Measurements from ENCODE around the gene PTPRN.
"Not testable (repeated sequence)": the region's sequence is repeated elsewhere in the genome, so short reads cannot be mapped to it uniquely, and the experiment has no call there.

PTPRN gene

DNA sequence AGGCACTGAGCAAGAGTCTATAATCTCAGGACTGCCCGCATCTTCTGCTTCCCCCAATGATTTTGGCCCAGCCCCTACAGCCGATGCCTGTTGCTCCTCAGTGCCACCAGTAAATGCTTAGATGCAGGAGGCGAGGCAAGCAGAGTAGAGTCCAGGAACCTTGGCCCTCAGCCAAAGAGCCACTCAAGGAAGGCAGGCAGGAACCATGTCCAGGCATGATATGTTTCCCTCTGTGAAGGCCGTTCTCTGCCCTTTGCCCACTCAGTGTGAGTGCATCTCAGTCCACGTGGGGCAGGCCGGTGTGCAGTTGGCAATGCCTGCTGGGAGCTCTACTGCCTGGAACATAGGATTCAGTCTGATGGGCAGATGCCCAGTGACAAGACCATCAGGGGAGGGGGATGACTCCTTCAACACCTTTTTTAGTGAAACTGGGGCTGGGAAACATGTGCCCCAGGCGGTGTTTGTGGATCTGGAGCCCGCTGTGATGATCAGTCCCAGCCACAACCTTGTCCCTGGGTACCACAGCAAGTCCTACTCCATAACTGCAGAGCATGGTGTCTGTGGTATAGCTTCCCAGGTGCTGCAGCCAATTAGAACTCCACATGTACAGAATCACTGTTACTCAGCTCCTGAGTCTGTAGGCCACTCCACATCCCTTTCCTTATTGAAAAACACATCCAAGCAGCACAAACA, 39.7 kb downstream of the PTPRN start:
- ChIA-PET POLR2A (no interaction called here), CTCF (interaction anchor here (1.2 to 2.3 kb wide), 5 partner anchors 9 to 25 kb away, joined by 3 to 8 read pairs (median 6); partner anchors contain the start of gene DNAJB2)
- no peak for DNase-seq (ENCODE audit: extremely low spot score)
- TF ChIP-seq, protein P1, sequence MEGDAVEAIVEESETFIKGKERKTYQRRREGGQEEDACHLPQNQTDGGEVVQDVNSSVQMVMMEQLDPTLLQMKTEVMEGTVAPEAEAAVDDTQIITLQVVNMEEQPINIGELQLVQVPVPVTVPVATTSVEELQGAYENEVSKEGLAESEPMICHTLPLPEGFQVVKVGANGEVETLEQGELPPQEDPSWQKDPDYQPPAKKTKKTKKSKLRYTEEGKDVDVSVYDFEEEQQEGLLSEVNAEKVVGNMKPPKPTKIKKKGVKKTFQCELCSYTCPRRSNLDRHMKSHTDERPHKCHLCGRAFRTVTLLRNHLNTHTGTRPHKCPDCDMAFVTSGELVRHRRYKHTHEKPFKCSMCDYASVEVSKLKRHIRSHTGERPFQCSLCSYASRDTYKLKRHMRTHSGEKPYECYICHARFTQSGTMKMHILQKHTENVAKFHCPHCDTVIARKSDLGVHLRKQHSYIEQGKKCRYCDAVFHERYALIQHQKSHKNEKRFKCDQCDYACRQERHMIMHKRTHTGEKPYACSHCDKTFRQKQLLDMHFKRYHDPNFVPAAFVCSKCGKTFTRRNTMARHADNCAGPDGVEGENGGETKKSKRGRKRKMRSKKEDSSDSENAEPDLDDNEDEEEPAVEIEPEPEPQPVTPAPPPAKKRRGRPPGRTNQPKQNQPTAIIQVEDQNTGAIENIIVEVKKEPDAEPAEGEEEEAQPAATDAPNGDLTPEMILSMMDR (IDR thresholded peaks at IDR 0.05; ENCODE audit: control extremely low read depth, extremely low read depth, low read depth, missing control alignments), result no peak

DNA sequence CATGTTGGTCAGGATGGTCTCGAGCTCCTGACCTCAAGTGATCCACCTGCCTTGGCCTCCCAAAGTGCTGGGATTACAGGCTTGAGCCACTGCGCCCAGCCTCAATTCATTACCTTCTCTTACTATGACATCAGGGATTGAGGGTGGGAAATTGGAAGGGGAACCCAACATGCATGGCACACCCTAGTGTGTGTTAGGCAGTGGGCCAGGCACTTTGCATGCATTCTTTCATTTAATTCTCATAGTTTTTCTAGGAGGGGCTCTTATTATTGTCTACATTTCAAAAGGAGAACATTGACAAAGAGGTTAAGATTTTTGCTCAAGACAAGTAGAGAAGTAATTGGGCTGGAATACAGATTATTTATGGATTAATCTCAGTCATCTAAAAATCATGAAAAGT, 40.9 kb downstream of the PTPRN start:
- POLR2A ChIA-PET, result no interaction called here
- TF ChIP-seq, protein P1 (IDR thresholded peaks at IDR 0.05; ENCODE audit: control extremely low read depth, extremely low read depth, low read depth, missing control alignments), result no peak
- no peak for DNase-seq (ENCODE audit: extremely low spot score)
- CTCF ChIA-PET, result interaction anchor here (2.0 to 12.8 kb wide), 3 partner anchors 8 to 27 kb away, joined by 8 to 114 read pairs (median 8); partner anchors contain the start of gene DNAJB2

DNA sequence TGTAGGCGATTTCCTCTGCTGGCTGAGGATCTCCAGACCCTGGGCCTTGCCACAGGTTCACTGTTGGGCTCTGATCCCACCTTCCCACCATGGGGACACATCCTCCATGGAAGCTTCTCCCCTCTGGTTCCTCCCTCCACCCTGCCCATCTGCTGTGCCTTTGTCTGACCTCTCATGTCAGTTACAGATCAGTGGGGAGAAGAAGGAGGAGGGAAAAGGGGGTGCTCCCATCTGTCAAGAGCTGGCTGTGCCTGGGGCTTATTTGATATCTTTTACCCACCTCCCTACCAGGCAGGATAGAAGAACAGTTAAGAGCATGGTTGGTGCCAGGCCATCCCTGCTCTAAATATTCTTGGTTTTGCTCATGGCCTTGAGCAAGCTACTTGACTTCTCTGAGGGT, 42.3 kb downstream of the PTPRN start:
- ChIA-PET CTCF (interaction anchor here (1.1 to 12.8 kb wide), 7 partner anchors 9 to 108 kb away, joined by 3 to 114 read pairs (median 4); partner anchors contain the start of genes DNAJB2 and TUBA4B), POLR2A (no interaction called here)
- TF ChIP-seq, protein P1 (IDR thresholded peaks at IDR 0.05; ENCODE audit: control extremely low read depth, extremely low read depth, low read depth, missing control alignments), result no peak
- DNase-seq (ENCODE audit: extremely low spot score), result no peak

DNA sequence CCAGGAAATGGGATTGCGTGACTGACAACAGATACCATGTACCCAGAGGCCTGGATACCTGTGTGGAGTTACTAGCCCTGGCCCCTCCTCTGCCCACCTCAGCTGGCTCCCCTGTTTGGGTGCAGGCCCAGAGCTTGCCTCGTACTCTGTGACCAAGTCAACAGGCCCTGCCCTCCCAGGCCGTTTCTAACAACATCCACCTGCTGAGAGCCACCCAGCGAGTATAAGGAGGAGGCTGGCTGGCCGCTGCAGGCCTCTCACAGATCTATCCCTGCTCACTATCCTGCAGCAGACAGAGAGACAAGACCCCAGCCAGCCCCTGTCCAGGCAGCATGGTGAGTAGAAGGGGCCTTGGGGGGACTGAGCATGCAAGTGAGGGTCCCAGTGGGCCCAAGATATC, 43.0 kb downstream of the PTPRN start:
- ChIA-PET POLR2A (no interaction called here), CTCF (interaction anchor here (1.1 to 12.8 kb wide), 7 partner anchors 8 to 107 kb away, joined by 3 to 114 read pairs (median 4); partner anchors contain the start of genes DNAJB2 and TUBA4B)
- TF ChIP-seq, protein P1 (IDR thresholded peaks at IDR 0.05; ENCODE audit: control extremely low read depth, extremely low read depth, low read depth, missing control alignments), result no peak
- no peak for DNase-seq (ENCODE audit: extremely low spot score)

DNA sequence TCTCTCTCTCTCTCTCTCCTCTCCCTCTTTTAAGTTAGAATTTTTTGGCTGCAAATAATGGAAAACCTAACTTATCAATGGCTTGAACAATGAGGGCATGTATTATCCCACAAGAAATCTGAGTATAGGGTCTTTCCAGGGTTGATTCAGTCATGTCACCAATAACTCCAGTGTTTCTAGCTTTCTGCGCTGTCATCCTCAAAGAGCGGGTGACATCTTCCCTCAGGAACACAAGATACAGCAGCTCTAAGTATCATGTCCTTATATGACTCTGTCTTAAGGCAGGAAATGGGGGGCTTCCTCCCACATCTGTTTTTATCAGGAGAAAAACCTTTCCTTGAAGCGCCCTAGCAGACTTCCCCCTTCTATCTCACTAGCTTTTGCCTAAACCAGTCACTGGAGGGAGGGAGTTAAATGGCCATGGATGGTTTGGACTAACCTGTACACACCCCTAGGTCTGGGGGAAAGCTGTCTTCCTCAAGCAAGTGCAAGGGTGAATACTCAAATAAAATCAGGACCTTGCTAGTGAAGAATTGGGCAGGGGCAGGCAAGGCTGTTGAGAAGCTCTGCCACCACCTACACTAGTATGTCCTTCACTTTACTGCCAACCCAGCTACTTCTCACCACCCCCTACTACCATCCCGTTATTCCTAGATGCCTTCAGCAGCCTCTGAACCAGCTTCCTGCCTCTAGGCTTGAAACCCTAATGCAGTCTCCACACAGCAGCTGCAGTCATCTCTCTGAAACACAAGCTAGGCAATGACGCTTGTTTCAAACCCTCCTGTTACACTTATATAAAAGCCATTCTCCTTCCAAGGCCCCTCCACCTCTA, 48.0 kb downstream of the PTPRN start:
- TF ChIP-seq, protein P1 (IDR thresholded peaks at IDR 0.05; ENCODE audit: control extremely low read depth, extremely low read depth, low read depth, missing control alignments), result no peak
- ChIA-PET POLR2A (interaction anchor here (0.8 to 1.9 kb wide), 2 partner anchors 11 to 18 kb away, joined by 3 to 6 read pairs; partner anchors contain the start of gene DNAJB2), CTCF (interaction anchor here (0.9 to 12.8 kb wide), 14 partner anchors 9 to 157 kb away, joined by 3 to 114 read pairs (median 4); partner anchors contain the start of gene DNAJB2)
- no peak for DNase-seq (ENCODE audit: extremely low spot score)

DNA sequence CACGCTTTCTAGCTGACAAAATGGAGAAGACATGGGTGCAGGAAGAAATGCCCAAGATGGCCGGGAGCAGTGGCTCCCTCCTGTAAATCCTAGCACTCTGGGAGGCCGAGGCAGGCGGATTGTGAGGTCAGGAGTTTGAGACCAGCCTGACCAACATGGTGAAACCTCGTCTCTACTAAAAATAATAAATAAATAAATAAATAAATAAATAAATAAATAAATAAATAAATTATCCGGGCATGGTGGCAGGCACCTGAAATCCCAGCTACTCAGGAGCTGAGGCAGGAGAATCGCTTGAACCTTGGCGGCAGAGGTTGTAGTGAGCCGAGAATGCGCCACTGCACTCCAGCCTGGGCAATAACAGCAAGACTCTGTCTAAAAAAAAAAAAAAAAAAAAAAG, 50.3 kb downstream of the PTPRN start:
- CTCF ChIA-PET, result interaction anchor here (0.8 to 12.8 kb wide), 5 partner anchors 8 to 99 kb away, joined by 3 to 114 read pairs (median 6); partner anchors contain the start of gene DNAJB2
- POLR2A ChIA-PET; DNase-seq (ENCODE audit: extremely low spot score): not testable (repeated sequence)

All from GM10248 (cell line).